HG02884 (cell line): Measurements from ENCODE around the gene IQCN.

ENCODE experiments used
- ATAC-seq: cut with Tn5 transposase; IDR thresholded peaks from one replicate; pipeline ENCODE4 v1.9.1; 2021; ENCODE audit warnings: mild to moderate bottlenecking, moderate library complexity; ENCODE audit not compliant: unreplicated experiment

IQCN gene

GRCh38 chr19:18306209-18306887 lies 32.1 kb upstream of the IQCN start:
- ATAC-seq: no peak

DNA sequence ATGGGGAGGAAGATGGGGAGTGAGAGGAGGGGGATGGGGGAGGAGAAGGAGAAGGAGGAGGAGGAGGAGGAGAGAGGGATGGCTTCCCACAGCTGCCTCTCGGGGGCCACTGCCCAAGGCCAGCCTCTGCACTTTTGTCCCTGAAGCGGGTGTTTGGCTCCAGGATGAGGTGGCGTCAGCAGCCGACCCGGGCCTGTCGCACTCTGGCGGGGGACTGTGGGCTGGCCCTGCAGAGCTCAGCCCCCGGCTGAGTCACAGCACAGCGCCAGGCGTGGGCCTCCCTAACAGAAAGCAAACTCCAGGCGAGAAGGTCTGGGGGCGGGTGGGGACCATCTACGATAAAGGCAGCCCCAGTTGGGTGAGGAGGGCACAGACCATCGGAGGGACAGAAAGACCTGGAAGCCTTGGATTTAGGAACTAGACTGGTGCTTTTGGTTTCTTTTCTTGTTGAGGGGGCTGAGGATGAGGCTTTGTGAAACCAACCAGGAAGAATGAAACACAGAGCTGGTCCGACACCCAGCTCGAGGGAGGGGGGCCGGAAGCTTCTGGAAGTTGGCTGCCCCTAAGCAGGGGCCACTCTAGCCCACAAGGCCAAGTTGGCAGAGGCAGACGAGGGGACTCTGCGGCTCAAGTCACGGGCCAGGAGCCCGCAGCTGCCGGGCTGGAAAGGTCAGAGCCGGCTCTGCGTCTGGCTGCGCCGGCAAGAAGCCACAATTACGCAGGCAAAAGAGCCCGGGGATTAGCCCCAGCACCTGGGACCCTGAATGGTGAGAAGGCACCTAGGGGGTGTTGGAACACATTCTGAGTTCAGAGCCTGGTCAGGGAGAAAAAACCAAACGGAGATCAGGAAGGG lies 30.4 kb upstream of the IQCN start:
- ATAC-seq: no peak

DNA sequence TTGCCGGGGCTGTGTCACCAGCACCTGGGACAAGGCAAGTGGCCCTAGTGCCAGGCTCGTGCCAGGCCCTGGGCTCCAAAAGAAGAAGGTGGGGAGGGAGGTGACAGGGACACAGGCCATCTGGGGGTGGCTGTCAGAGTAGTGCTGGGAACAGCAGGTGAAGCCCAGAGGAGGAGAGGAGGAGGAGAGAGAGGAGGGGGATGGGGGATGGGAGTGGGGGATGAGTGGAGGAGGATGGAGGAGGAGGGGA lies 29.9 kb upstream of the IQCN start:
- no peak for ATAC-seq

DNA sequence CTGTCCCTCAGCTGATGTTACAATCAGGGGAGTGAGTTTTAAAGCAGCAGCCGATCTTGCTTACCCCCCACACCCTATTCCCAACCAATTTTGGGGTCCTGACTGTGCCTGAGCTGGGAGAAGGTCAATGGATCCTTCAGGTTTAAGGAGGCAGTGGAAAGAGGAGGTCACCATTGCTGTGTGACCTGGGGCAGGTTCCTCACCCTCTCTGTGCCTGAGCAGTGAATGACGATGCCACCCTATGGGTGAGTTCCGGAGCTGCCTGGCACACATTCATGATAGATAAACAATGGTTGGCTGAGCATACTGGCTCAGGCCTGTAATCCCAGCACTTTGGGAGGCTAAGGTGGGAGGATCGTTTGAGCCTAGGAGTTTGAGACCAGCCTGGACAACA lies 27.5 kb upstream of the IQCN start:
- no peak for ATAC-seq

- no peak for ATAC-seq
Measured at GRCh38 chr19:18300930-18301717, 26.9 kb upstream of the IQCN start.

DNA sequence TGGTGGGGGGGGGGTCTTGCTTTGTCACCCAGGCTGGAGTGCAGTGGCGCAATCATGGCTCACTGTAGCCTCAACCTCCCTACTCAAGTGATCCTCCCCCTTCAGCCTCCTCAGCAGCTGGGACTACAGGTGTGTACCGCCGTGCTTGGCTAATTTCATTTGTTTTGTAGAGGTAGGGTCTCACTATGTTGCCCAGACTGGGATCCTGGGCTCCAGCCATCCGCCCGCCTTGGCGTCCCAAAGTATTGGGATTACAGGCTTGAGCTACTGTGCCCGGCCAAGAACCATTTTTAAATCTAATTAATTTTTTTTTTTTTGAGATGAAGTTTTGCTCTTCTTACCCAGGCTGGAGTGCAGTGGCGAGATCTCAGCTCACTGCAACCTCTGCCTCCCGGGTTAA lies 25.4 kb upstream of the IQCN start:
- no peak for ATAC-seq

- ATAC-seq: no peak
Measured at GRCh38 chr19:18298601-18299000, 24.3 kb upstream of the IQCN start.

GRCh38 chr19:18297308-18297707 lies 23.1 kb upstream of the IQCN start:
- no peak for ATAC-seq

GRCh38 chr19:18295034-18295451 lies 20.8 kb upstream of the IQCN start:
- no peak for ATAC-seq

GRCh38 chr19:18294467-18294864 lies 20.2 kb upstream of the IQCN start:
- ATAC-seq: no peak

GRCh38 chr19:18293642-18294466 lies 19.6 kb upstream of the IQCN start:
- no peak for ATAC-seq

DNA sequence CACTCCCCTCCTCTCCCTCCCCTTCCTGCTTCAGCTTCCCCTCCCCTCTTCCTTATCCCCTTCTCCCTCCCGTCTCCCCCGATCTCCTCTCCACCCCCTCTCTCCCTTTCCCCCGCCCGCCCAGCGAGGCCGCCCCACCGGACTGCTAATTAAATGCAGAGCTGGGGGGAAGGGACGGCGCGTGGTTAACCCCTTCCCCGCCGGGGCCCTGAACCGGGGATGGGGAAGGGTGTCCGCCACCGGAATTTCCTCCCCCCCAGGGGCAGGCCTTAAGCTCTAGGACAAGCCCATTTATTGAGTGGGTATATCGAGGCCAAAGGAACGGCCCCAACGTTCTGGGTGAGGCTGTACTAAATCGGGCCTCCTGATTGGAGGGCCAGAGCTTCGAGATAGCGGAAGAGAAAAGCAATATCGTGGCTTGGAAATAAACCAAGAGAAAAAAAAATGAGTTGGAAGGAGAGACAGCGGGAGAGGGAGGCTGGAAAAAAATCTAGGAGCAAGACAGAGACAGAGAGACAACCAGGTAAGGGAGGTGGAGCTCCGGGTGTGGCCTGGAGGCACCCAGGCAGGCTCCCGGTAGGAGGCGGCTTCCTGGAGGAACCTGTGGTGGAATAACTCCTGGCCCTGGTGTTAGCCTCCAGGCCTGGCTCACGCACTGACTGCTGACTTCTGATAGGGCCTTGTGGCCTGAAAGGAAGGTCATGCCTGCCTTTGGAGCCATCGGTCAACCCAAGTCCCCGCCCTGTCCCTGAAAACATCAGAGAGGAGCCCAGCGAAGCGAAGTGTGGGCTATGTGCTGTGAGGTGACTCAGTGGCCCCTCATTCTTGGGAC lies 18.8 kb upstream of the IQCN start:
- no peak for ATAC-seq

- no peak for ATAC-seq
Measured at GRCh38 chr19:18292462-18292809, 18.2 kb upstream of the IQCN start.

DNA sequence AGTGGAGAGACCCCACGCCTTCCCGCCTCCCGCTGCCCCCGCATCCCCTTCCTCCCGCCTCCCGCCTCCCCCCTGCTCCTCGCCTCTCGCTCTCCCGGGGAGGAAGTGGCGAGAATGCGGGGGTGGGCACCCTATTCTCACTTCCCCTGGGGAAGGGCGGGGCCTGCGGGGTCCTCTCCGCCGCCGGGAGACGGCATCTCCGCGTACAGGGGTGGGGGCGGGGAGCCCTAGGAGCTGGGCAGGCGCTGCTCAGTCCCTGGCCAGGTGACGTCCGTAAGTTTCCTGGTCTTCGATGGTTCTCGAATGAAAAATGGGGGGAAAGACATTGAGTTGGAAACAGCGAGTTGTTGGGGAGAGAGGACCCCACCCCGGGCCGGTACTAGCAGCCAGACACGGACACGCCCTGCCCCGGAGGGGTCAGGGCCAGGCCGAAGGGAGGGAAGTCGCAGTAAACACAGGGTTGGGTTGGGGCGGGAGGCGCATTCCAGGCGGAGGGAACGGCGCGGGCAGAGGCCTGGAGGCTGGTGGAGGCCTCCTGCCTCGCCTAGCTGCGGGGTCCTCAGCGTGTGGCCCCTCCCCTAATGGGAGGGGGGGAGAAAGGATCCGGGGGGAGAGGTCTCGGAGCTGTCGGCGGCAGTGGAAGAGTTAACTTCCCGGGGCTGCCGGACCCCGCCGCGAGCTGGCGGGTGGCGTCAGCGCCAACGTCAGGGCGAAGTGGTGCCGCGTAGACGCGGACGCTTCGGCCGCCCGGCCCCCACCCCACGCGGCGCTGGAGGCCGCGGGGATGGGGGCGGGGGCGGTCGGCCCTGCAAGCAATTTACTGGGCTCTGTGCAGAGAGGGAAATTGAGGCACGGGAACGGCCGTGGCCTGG lies 17.6 kb upstream of the IQCN start:
- ATAC-seq: no peak

DNA sequence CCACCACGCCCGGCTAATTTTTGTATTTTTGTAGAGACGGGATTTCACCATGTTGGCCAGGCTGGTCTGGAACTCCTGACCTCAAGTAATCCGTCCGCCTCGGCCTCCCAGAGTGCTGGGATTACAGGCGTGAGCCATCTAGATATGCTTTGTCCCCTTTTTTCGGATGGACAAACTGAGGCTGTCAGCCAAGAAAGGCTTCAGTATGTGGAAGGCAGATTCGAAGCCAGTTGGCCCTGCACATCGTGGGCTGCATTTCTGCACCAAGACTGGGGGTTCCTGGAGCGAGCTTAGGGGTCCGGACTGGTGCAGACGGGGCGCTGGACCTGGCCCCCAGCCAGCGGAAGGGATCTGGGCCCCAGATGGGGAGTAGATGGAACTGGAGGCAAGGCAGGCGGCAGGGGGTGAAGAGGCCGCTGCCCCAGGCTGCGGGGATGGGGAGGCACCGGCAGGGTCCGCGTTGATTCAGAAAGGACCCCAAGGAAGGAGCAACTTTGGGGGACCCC lies 16.8 kb upstream of the IQCN start:
- no peak for ATAC-seq

GRCh38 chr19:18290302-18291018 lies 16.2 kb upstream of the IQCN start:
- ATAC-seq: no peak

DNA sequence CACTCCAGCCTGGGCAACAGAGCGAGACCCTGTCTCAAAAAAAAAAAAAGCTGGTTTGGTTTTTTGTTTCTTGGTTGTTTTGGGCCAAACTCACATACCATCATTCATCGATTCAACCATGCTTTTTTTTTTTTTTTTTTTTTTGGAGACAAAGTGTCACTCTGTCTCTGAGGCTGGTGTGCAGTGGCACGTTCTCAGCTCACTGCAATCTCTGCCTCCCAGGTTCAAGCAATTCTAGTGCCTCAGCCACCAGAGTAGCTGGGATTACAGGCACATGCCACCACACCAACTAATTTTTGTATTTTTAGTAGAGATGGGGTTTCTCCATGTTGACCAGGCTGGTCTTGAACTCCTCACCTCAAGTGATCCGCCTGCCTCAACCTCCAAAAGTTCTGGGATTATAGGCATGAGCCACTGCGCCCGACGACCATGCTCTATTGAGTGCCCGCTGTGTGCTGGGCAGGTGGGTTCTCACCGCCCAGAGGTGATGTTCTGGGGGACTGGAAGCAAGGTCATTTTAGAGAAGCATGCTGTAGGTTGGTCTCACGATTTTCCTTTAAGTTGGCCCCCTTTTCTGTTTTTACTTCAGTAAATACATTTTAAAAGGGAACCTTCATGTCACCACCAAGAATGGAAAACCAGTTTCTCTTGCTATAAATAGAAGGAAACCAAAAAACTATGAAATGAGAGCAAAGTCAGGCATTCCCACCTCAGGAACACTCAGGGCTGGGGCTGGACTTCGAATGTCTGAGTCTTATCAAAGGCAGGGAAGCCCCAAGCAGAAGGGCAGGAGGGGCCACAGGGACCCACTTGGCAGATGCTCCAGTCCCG lies 15.4 kb upstream of the IQCN start:
- no peak for ATAC-seq
